Measurements from ENCODE around the gene NEDD8. TPM values are rescaled to one million over a fixed set of nuclear protein-coding genes. Genes with fewer than 3 reads are reported as not detected.

Gene NEDD8
- total RNA-seq, 3 donors from 2014 or later (not counting 1 experiment from before 2014, with no cell fraction given): 93.6 to 109 (median 95.9) TPM

GRCh38 chr14:24241829-24242443 is 9.8 kb upstream of the NEDD8 start:
- WGBS (ENCODE audit: insufficient coverage): 3% methylated on average over 39 of the region's 39 CpGs
- peak; percentile 39 for TF ChIP-seq CTCF (IDR thresholded peaks at IDR 0.05)
- peaks cover 13% of the 10 kb centered on the region for H3K36me3 Mint-ChIP-seq

GRCh38 chr14:24240110-24240918 is 8.1 kb upstream of the NEDD8 start:
- intact Hi-C loops (cut with micrococcal nuclease): loop anchor here (5.0 to 10.0 kb wide), 2 partner anchors 72 to 194 kb away; partner anchors contain the start of genes LTB4R and LTB4R2
- H3K4me1 ChIP-seq (ENCODE audit: control insufficient read depth, insufficient read depth, low read length): peaks cover 33% of the 10 kb centered on the region
- Mint-ChIP-seq H3K36me3 (peaks cover 22% of the 10 kb centered on the region), H3K4me1 (peaks cover 70 to 81% of the 10 kb centered on the region in 2 donors), H3K27ac (peak overlapping the region; percentile 68 to 100), H3K27me3 (ENCODE audit: low read depth in 2 of 2) (no peaks in the 10 kb centered on the region), H3K9me3 (no peaks in the 10 kb centered on the region), H3K4me3 (peak overlapping the region; percentile 98)
- WGBS (ENCODE audit: insufficient coverage): 93% methylated on average over 9 of the region's 9 CpGs
- no peaks in the 10 kb centered on the region for H3K27me3 ChIP-seq (ENCODE audit: control insufficient read depth, insufficient read depth, low read length)
- no peaks in the 10 kb centered on the region for H3K9me3 ChIP-seq (ENCODE audit: control insufficient read depth, insufficient read depth, low read length)
- H3K36me3 ChIP-seq (ENCODE audit: control insufficient read depth, insufficient read depth, low read length): peaks cover 55% of the 10 kb centered on the region
- no peak overlapping the region for H3K4me3 ChIP-seq (ENCODE audit: low read length)
- peak in 1 of 2 donors; percentile 11 for DNase-seq
- no peak for ATAC-seq
- H3K27ac ChIP-seq (ENCODE audit: low read length): no peak overlapping the region
- TF ChIP-seq CTCF (IDR thresholded peaks at IDR 0.05): no peak

More at GRCh38 chr14:24241829-24242443, 9.8 kb upstream of the NEDD8 start:
- H3K9me3 ChIP-seq (ENCODE audit: control insufficient read depth, insufficient read depth, low read length): no peaks in the 10 kb centered on the region
- peaks cover 41% of the 10 kb centered on the region for H3K4me1 ChIP-seq (ENCODE audit: control insufficient read depth, insufficient read depth, low read length)
- peak overlapping the region; percentile 98 for H3K4me3 Mint-ChIP-seq
- peak; percentile 79 to 92 (median 79) for ATAC-seq
- intact Hi-C loops (cut with micrococcal nuclease): loop anchor here (1.0 to 10.0 kb wide), 7 partner anchors 10 to 451 kb away; partner anchors contain the start of genes DCAF11, GMPR2, LTB4R and LTB4R2
- peak overlapping the region; percentile 100 for H3K27ac Mint-ChIP-seq
- H3K9me3 Mint-ChIP-seq: no peaks in the 10 kb centered on the region
- peak overlapping the region; percentile 97 for H3K27ac ChIP-seq (ENCODE audit: low read length)
- peak overlapping the region; percentile 74 for H3K4me3 ChIP-seq (ENCODE audit: low read length)
- peak; percentile 92 to 97 for DNase-seq
- no peaks in the 10 kb centered on the region for H3K27me3 Mint-ChIP-seq (ENCODE audit: low read depth in 2 of 2)
- H3K27me3 ChIP-seq (ENCODE audit: control insufficient read depth, insufficient read depth, low read length): no peaks in the 10 kb centered on the region
- H3K36me3 ChIP-seq (ENCODE audit: control insufficient read depth, insufficient read depth, low read length): peaks cover 41% of the 10 kb centered on the region
- peaks cover 61 to 71% of the 10 kb centered on the region in 2 donors for H3K4me1 Mint-ChIP-seq

- Histone ChIP-seq H3K4me1 (ENCODE audit: control insufficient read depth, insufficient read depth, low read length) (peaks cover 32% of the 10 kb centered on the region), H3K36me3 (ENCODE audit: control insufficient read depth, insufficient read depth, low read length) (peaks cover 66% of the 10 kb centered on the region), H3K27me3 (ENCODE audit: control insufficient read depth, insufficient read depth, low read length) (no peaks in the 10 kb centered on the region), H3K9me3 (ENCODE audit: control insufficient read depth, insufficient read depth, low read length) (no peaks in the 10 kb centered on the region), H3K27ac (ENCODE audit: low read length) (no peak overlapping the region), H3K4me3 (ENCODE audit: low read length) (no peak overlapping the region)
- no peaks in the 10 kb centered on the region for H3K9me3 Mint-ChIP-seq
- H3K4me3 Mint-ChIP-seq: no peak overlapping the region
- 96% methylated on average over 5 of the region's 5 CpGs for whole genome bisulfite sequencing (ENCODE audit: insufficient coverage)
- DNase-seq (peak in 1 of 2 donors; percentile 3), ATAC-seq (no peak)
- no peaks in the 10 kb centered on the region for H3K27me3 Mint-ChIP-seq (ENCODE audit: low read depth in 2 of 2)
- peaks cover 22% of the 10 kb centered on the region for H3K36me3 Mint-ChIP-seq
- intact Hi-C loops (cut with micrococcal nuclease): no loop called here
- no peak for TF ChIP-seq CTCF (IDR thresholded peaks at IDR 0.05)
- H3K4me1 Mint-ChIP-seq: peaks cover 77 to 85% of the 10 kb centered on the region in 2 donors
- peak overlapping the region; percentile 40 to 100 for H3K27ac Mint-ChIP-seq
Measured at GRCh38 chr14:24238527-24239037, 6.4 kb upstream of the NEDD8 start.
